GM19452 (cell line): ENCODE data around the gene MAD2L1.
A peak's percentile ranks its signal among the peaks of the same experiment; 100 is the strongest.

Experiments used
- ATAC-seq: cut with Tn5 transposase; IDR thresholded peaks from one replicate; pipeline ENCODE4 v1.9.1; 2021; ENCODE audit not compliant: unreplicated experiment

MAD2L1 gene

DNA sequence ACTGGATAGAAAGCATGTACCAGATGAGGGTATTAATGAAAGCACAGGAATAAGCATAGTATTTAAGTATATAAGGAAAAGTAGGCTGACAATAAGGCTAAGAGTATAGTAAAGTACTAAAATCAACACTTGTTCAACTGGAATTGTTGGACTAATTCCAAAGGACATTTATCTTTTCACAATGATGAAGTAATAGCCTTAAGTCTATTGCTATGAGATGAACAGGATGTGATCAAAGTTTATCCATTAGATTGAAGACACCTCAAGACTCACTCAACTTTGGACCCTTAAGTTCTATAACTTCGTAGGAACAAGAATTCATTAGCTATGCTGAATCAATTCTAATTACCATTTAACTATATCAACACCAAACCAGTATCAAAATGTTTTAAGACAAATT is 7.6 kb downstream of the MAD2L1 start:
- ATAC-seq: no peak

DNA sequence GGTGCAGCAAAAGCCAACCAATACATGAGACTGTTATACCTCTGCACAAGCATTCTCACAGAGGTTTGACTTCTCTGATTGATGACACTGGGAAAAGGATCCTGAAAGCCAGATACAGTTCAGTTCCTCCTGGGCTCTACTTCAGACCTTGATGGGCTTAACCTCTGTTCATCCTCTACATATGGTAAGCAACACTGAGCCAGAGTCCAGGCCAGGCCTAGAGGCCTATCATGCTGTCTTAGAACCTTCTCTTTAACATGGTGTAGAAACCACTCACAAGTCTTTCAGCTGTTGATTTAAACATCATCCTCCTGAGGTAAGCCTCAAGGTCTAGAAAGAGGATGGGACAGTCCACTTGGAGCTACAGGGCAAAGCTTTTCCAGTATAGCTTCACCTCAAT is 9.2 kb downstream of the MAD2L1 start:
- ATAC-seq: no peak

DNA sequence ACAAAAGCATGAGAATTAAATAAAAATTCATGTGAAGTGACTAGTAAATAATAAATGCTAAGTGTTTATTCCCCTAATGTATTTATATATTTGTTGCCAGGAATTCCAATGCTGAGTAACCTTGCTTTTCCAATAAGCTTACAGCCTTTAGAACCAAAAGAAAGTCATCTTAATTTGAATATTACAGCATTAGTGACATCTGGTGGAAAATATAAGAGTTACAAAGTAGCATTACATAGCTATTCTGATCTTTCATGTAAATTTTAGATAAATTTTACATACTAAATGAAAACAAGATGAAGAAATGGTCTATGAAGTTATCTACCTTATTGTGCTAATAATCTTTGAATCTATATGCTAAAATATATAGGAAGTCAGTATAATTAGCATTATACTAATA is 10.4 kb downstream of the MAD2L1 start:
- no peak for ATAC-seq

DNA sequence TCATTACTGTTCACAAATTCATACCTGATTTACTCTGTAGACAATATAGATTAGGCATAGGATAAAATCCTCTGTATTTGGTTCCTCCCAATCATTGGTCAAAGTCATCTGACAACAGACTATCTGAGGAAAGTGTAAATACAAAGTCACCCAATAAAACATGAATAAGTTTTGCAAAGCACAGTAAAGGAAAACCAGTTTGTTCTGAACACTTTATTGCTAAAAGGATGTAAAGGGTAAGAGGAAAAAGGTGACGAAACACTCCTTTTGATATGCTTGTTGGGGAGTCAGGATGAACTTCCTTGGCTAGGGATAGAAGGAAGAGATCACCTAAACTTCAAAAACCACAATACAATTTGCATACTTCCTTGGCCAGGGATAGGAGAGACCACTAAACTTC is 10.9 kb downstream of the MAD2L1 start:
- ATAC-seq: no peak

DNA sequence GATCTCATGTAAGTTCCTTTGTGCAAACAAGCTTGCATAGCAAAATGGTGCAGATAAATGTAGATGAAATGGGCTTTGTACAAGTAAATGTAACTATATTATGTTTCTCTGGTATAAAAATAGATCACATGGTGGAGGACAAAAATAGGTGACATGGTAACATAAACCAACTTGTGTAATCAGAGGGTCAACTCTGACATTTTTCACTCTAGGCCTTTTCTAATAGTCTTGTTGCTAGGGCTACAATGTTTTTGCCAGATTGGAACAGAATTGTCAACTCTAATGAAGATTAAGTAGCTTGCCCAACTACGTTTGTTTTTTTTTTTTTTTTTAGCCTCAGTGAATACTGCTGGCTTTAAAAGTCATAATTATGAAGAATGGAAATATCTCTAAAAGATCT is 11.5 kb downstream of the MAD2L1 start:
- no peak for ATAC-seq

DNA sequence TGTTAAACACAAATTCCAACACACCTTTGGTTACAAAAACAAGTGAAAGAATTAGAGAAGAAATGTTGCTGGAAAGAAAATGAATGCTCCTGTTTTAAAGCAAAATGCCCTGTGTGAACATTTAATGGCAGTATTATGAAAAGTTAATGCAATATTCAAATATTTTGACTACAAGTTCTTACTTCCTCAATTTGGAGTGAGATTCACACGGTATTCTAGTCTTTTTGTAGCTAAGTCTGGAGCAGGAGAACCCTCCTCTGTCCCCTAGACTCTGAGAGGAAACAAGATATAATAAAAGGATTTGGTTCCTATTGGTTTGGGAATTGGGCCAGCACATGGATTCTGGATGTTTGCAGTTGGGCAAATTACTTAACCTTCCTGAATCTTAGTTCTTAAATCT is 12.7 kb downstream of the MAD2L1 start:
- peak; percentile 40 for ATAC-seq

DNA sequence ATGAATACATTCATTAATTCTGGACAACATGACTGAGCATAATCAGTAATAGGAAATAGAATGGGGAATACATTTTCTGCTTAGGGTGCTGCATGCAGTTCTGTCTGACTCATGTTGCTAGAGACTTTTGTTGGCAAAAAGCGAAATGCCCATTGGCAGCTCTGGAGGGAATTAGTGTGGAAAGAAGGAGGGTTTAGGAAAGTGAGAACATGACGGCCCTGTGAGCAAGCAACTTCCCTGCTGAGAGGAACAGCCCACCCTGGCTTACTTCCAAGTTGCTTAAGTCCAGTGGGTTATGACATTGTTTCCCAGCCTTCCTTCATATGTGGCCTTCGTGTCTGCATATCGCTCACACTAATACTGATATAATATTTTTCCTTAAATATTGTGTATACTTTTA is 13.8 kb downstream of the MAD2L1 start:
- ATAC-seq: no peak

DNA sequence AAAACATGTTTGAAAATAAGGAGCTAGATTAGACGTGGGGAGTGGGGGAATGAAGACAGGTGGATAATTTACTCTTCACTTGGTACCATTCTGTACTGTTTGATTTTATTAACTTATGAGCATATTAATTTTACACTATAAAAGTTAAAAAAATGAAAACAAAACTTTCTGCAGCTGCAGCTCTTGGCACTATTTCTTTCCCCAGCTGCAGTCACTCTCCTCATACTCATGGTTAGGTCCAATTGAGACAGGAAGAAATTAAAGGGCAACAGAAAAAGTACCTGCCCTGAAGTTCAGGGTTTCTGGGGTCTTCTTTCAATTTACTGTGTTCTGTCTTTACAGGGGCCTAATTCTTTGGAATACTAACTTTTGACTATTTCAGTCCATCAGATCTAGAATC is 15.4 kb downstream of the MAD2L1 start:
- ATAC-seq: no peak

DNA sequence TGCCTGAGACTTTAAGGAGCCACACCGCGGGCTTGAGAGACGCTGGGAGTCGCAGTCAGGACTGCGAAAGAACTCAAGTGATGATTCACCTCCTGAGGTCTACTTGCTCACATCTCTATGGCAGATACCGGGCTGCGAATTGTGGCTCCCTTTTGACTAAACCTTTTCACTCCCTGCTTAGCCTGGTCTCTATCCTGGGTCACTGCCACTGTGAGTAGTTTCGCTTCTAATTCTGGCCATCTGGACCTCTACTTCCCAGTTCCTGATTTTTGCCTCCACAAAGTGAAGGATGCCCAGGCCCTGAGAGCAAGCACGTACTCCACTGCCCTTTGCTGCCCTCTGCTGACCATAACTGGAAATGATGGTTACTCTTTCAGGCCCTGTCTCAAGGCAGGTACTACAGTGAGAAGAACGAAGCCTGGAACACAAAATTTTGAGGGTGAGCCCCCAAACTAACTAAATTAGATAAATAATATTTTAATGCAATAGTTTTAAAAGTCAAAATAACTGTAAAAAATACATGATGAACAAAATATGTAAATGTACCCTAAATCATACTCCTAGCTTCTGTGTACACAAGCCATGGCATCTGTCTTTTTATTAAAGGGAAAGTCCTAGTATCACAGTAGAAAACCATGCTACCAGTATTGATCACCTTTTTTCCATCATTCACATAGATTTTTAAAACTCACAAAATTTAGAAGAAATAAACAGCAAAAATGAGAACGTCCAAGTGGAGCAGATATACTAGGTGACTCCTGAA is 16.7 kb downstream of the MAD2L1 start:
- peak; percentile 93 for ATAC-seq

DNA sequence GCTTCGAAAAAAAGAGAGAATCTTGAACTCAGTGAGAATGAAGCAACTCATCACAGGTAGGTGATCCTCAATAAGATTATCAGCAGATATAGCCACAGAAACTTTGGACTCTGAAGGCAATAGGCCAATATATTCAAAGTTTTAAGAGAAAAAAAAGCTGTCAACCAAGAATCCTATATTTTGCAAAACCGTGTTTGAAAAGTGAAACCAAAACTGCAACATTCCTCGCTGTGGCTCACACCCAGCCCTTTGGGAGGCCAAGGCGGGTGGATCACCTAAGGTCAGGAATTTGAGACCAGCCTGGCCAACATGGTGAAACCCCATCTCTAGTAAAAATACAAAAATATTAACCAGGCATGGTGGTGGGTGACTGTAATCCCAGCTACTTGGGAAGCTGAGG is 22.8 kb downstream of the MAD2L1 start:
- no peak for ATAC-seq

DNA sequence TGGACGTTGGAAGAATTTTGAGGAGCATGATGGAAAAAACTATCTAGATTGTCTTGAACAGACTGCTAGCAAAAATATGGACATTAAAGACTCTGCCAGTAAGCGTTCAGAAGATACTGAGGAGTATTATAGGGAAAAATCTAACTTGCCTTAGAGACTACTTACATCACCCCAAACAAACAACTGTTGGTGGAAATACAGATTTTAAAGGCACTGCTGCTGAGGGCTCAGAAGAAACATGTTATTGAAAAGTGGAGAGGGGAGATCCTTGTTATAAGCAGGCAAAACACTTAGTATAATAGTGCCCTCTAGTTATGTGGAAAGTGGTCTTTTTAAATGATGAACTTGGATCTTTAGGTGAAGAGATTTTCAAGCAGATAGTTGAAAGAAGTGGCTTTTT is 29.2 kb downstream of the MAD2L1 start:
- no peak for ATAC-seq

DNA sequence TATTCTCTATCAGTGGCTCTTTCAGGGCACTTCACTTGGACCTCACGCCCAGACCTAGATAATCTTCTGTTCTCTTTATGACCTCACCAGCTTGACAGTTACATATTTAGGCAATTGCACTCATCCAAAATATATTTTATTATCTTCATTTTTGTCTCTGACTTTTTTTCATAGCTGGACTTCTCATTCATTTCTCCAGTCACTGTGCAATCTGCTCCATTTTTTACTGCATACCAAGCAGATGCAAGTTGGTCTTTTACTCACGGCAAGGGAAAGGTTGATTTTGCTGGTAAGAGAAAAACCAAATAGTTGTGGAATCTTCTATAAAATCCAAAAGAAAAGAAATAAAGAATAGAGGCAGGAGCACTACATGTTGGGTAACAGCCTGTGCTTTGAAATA is 31.7 kb downstream of the MAD2L1 start:
- no peak for ATAC-seq

DNA sequence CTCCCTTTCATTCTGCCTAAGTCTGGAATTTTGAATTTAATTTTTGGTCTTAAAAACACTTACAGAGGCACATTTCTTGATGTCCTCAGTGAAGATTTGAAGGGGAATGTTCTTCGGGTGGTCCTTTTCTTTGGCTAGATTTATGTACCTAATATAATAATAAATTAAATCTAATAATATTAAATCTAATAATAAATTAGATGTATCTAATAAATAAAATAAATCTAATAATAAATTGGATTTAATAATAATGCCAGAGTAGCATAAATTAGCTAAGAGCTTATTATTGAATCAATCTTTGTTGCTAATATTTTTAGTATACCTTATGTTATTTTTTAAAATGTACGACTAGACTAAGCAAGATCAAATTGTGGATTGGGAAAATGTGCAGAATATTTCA is 39.8 kb downstream of the MAD2L1 start:
- no peak for ATAC-seq

DNA sequence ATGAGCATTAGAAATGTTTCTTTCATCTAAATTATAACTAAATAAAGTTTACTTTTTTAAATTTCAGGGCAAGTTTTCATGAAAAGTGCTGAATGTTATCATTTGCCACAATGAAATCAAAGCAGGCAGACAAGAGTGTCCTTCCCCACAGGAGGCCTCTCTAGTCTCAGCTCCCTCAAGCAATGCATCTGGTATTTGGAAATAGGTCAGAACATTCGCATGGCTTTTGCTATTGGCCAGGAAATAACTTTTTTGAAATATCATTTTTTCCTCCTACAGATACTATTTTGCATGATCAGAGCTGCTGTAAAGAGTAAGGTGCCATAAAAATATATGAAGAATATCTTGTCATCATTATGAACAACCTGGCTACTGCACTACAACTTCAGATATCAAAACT is 41.1 kb downstream of the MAD2L1 start:
- ATAC-seq: no peak

DNA sequence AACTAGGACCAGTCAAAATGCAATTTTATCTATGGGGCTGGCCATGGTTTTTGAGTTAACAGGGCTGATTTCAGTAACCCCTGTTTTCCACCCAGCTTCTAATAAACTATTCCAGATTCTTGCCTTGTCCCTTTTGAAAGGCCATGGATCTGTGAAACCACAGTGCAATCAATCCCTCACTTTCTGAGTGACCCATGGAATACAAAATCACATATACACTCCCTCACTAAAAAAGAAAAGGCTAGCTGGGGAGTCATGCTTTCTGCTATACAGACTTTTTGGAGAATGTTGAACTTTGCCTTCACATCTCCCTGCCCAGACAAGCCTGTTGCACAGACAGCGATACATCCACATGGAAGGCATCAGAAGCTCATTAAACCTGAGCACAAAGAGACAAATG is 47.9 kb downstream of the MAD2L1 start:
- no peak for ATAC-seq

DNA sequence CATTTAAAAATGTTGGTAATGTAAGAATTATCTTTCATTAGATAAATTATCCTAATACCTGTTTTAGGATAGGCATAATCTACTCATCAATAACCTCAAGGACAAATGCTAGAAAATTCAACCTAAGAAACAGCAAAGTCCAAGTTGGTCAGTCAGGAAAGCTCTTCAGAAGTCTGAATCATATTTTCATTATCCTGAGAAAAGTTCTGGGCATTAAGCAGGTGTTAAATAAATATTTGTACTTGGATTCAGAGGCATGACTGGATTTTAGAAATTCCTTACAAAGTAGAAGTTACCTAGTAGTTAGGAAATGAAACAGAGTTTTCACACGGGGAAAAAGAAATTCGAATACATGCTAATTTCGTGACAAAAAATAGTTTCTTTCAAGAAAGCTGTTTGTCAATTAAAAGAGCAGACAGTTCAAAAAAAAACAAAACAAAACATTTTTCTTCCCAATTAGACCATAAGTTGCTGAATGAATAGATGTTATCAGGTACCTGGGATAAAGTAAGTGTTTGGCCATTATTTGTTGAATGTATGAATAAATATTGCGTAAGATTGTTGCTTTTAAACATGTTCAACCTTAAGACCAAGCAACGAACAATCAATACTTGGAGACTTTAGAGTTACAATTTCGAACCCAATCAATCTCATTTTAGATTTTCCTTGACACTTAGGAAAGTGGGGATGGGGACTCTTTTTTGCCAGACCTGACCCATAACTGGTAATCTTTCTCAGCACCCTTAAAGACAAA is 48.5 kb downstream of the MAD2L1 start:
- no peak for ATAC-seq

DNA sequence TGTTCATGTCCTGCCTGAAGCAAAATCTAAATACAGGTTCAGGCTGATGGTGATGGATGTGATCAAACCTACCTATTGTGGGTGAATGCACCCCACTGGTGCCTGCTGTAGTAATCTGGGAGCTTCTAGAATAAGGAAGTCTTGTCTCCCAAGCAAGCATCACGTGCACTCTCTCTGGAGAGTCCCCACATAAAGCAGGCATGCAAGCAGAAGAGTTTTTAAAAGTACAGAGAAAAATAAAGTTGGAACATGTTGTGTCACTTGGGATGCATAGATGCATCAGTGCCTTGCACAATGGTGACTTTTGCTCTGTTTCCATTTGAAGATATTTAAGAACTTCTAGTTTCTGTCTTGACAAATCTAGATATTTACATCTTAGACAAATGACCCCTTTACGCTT is 54.9 kb downstream of the MAD2L1 start:
- ATAC-seq: no peak

DNA sequence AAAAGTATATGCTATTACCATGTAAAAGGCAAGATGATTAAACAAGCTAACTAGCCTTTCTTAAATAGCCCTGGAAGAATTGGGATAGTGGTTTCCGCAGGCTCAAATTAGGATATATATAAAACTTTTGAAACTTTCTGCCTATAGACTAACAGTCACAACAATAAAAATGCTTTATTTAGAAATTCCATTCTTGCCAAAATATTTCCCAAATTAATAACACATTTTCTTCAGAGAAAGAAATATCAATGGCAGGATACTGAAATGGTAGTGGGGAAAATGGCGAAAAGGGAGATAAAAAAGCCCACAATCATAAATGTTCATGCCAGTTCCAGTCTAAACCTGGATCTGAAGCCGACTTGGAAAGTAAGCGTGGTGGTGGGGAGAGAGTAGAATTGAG is 56.0 kb downstream of the MAD2L1 start:
- no peak for ATAC-seq

DNA sequence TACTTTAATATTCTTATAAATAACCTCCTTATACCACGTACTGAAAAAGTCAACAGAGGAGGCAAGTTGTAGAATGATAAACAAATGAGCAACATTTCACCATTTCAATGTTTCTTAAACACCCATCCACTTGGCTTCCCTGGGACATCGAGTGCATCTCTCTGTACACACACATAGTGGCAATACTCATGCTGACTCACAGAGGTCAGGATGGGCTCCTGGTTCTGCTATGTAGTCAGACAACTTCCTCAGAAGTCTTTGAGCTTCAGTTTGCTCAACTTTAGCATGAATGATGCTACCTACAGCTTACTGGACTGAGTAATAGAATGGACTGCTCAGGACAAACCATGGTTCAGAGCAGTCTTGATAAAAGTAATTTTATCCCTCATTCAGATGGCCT is 56.9 kb downstream of the MAD2L1 start:
- ATAC-seq: no peak

DNA sequence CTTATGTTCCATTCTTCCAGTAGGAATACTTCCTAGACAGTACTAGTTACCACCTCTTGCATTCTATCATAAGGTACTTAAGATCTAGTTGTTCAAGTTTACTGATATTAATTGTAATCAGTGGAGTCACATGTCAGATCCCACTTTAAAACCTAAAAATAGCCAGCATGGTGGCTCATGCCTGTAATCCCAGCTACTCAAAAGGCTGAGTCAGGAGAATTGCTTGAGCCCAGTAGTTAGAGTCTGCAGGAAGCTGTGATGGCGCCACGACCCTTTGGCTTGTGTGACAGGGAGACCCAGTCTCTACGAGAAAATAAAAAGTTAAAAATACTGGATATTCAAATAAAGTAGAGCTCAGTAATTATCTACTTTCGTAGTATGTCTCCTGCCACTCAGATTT is 57.7 kb downstream of the MAD2L1 start:
- no peak for ATAC-seq

DNA sequence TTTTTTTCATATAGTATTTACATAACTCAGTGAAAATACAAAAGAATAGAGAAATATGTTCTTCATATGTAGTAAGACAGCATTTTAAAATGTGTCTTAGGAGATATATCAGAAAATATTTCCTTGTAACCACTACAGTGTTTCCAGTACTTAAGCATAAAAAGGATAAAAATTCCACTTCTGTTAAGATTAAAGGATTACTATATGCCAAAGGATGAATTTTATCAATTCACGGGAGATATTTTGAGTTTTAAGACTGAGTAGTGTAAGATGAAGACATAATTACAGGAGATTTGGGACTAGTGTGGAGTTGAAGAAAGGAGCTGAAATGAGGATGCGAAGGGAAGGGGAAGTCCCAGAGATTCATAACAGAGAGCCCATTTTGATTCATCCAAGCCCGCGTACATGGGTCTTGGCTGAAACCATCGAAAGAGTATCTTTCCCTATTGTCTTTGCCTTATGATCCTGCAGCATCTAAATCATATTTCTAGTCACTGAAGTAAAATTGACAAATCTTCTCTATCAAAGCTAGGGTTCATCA is 58.7 kb downstream of the MAD2L1 start:
- no peak for ATAC-seq

DNA sequence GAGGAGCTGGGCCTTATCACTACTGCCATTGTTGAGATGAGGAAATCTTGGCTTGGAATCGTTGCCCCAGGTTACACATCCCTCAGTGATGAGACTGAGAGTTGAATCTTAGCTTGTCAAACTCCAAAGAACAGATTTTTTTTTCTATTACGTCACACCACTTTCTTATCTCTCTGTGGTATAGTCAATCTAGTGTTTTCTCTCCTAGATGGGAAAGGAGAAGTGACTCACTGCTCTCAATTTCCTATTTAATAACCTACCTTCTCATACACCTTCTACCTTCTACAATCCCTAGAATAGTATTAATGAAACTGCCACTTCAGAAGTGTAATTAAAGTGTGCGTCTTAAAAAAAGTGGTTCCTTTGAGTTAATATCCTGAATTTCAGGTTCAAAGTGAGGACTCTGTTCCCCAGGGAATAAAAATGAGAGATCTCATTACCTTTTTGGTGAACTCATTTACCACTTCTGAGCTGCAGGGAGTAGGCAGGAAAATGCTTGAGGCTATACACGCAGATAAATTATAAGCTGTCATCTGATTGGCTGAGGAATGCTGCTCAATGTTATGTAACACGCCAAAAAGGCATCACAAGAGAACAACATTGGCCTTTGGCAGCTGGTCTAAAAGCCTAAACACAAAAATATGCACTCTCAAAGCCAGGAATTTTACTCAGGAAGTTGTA is 59.3 kb downstream of the MAD2L1 start:
- no peak for ATAC-seq
